Stomach (tissue), 9 donors: ENCODE data around the gene ERG. TPM values are rescaled to one million over a fixed set of nuclear protein-coding genes. Genes with fewer than 3 reads are reported as not detected.

Source experiments
- DNase-seq, 2 donors: peaks; one replicate each; pipeline versions ENCODE4 v3.0.0 to v3.0.0-alpha.2; 2013 to 2019
- H3K27ac ChIP-seq, 5 donors: fragments of 200-600 bp in 4 of 5; sonication (generic) in 4 of 5; one replicate each; pipeline ENCODE4 v1.5.1; 2013 to 2019; ENCODE audit warnings: mild to moderate bottlenecking in 1 of 5, moderate library complexity in 1 of 5
- H3K27me3 ChIP-seq, 3 donors: fragments of 200-600 bp; sonication (generic); one replicate each; pipeline ENCODE4 v1.5.1; 2017 to 2019; ENCODE audit warnings: mixed run types in 1 of 3
- H3K36me3 ChIP-seq, 4 donors: fragments of 200-600 bp; sonication (generic); 1 replicate in 3 of 4; 2 replicates in 1 of 4; pipeline ENCODE4 v1.5.1; 2016 to 2019
- H3K4me1 ChIP-seq, 4 donors: fragments of 200-600 bp; sonication (generic); one replicate each; pipeline ENCODE4 v1.5.1; 2016 to 2019
- H3K4me3 ChIP-seq, 4 donors: fragments of 200-600 bp; sonication (generic) in 3 of 4; one replicate each; pipeline ENCODE4 v1.5.1; 2016 to 2019; ENCODE audit warnings: mild to moderate bottlenecking in 1 of 4
- H3K9me3 ChIP-seq, 4 donors: fragments of 200-600 bp; sonication (generic); one replicate each; pipeline ENCODE4 v1.5.1; 2016 to 2019
- CTCF ChIP-seq, 7 experiments: fragments of 450-650 bp in 4 of 7; fragments of 200-600 bp in 3 of 7; sonication (generic) in 3 of 7; IDR thresholded peaks; one replicate each; pipeline ENCODE4 v1.5.1; 2016 to 2019; ENCODE audit warnings: antibody characterized with exemption in 7 of 7, control low read depth in 2 of 7, mild to moderate bottlenecking in 1 of 7
- EP300 ChIP-seq: sonication (generic); formaldehyde crosslinking; IDR thresholded peaks from one replicate; pipeline ENCODE4 v1.6.1; 2017; ENCODE audit warnings: antibody characterized with exemption
- POLR2A ChIP-seq, 4 donors: fragments of 450-650 bp; IDR thresholded peaks; one replicate each; pipeline ENCODE4 v1.6.1; 2016; ENCODE audit warnings: antibody characterized with exemption in 4 of 4, control low read depth in 2 of 4, mild to moderate bottlenecking in 1 of 4, moderate library complexity in 1 of 4
- POLR2AphosphoS5 ChIP-seq, 3 donors: sonication (generic); formaldehyde crosslinking; IDR thresholded peaks; one replicate each; pipeline ENCODE4 v1.6.1; 2016; ENCODE audit warnings: antibody characterized with exemption in 3 of 3
- WGBS, 5 donors: extraction: QIAGEN DNeasy Blood & Tissue Kit in 3 of 5; methylation state at CpG; one replicate each; pipeline versions ENCODE4 v1.1.5 to v1.1.7; 2013 to 2018; 5-methylcytosine and 5-hydroxymethylcytosine counted together
- intact Hi-C: fragments of 100-400 bp; cut with DNase I; formaldehyde crosslinking; loops from one replicate; pipeline ENCODE4 v1.15.1; 2023; ENCODE audit warnings: low total_unique reads
- polyA plus RNA-seq, 3 donors: library from polyadenylated mRNA; stranded (reverse); fragments of 200-250 nt; gene quantifications; one replicate each; pipeline ENCODE4 v1.2.3, GENCODE V29; 2013
- total RNA-seq, 5 donors: library from RNA; depleted of rRNA; stranded (reverse); fragments of >200 nt; gene quantifications; one replicate each; pipeline versions ENCODE4 v1.1.0 to v1.2.3, GENCODE V29; 2014 to 2016
- donor health status: healthy with polysubstance abuse.
- donor health status: Bipolar disorder and iron deficiency.
- donor health status: healthy.

The ERG gene
- total and polyA plus RNA-seq, 8 donors: 0.58 to 14.5 (median 5.4) TPM; not detected in 1

DNA sequence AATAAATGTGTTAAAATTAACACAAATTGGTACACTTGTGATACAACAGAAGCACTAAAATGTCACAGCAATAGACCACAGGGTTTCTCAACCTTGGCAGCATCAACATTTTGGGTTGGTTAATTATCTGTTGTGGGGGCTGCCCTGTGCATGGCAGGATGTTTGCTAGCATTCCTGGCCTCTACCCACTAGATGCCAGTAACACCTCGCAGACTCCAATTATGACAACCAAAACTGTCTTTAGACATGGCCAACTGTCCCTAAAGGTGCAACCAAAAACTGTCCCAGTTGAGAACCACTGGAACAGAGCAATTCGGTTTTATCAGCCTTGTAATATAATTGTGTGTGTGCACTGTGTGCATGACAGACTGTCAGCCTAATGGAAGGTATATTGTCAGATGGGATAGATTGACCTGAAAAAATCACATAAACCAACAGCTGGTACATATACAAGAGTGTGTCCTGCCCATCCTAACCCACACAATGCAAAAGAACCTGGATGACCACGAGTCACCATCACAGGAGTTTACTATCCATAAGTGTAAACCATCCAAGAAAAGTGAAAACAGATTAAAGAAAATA is 13.5 kb upstream of the ERG start:
- no peaks in the 10 kb centered on the region for H3K36me3 ChIP-seq
- TF ChIP-seq EP300 (no peak), CTCF (IDR thresholded peaks at IDR 0.05) (no peak), POLR2AphosphoS5 (IDR thresholded peaks at IDR 0.05) (no peak), POLR2A (IDR thresholded peaks at IDR 0.05) (no peak)
- peaks cover 0 to 4% (median 0%) of the 10 kb centered on the region in 4 donors for H3K4me1 ChIP-seq
- H3K27ac ChIP-seq: no peak overlapping the region
- no peak for DNase-seq
- peaks cover 0 to 14% (median 0%) of the 10 kb centered on the region in 3 donors for H3K27me3 ChIP-seq
- WGBS, 5 donors: 63 to 86% (median 76%) methylated on average over 3 of the region's 3 CpGs
- intact Hi-C loops: no loop called here
- H3K4me3 ChIP-seq: no peak overlapping the region
- H3K9me3 ChIP-seq: no peaks in the 10 kb centered on the region

DNA sequence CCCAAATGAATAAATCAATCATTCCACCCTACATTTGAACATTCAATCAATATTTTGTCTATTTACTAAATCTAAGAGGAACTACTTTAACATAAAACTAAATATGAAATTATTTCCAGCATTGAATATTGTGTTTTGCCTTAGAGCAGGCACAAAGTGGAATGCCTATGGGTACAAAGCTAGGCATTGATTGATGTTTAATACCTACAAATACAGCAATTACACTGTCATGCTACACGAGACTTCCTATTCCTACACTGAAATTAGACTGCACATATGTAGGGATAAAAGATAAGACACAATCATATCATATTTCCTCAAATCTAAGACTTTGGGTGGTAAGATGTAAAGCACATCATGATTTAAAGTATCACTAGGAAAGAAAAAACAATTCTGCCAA is 12.9 kb upstream of the ERG start:
- no peaks in the 10 kb centered on the region for H3K36me3 ChIP-seq
- TF ChIP-seq POLR2AphosphoS5 (IDR thresholded peaks at IDR 0.05): no peak
- TF ChIP-seq POLR2A (IDR thresholded peaks at IDR 0.05): no peak
- TF ChIP-seq CTCF (IDR thresholded peaks at IDR 0.05): no peak
- no peak for TF ChIP-seq EP300
- 40 to 71% (median 55%) methylated on average over 1 of the region's 1 CpG for WGBS, 5 donors
- no peaks in the 10 kb centered on the region for H3K9me3 ChIP-seq
- peaks cover 0 to 17% (median 0%) of the 10 kb centered on the region in 3 donors for H3K27me3 ChIP-seq
- DNase-seq: no peak
- intact Hi-C loops: no loop called here
- H3K4me1 ChIP-seq: peaks cover 0 to 9% (median 0%) of the 10 kb centered on the region in 4 donors
- no peak overlapping the region for H3K4me3 ChIP-seq
- H3K27ac ChIP-seq: no peak overlapping the region

DNA sequence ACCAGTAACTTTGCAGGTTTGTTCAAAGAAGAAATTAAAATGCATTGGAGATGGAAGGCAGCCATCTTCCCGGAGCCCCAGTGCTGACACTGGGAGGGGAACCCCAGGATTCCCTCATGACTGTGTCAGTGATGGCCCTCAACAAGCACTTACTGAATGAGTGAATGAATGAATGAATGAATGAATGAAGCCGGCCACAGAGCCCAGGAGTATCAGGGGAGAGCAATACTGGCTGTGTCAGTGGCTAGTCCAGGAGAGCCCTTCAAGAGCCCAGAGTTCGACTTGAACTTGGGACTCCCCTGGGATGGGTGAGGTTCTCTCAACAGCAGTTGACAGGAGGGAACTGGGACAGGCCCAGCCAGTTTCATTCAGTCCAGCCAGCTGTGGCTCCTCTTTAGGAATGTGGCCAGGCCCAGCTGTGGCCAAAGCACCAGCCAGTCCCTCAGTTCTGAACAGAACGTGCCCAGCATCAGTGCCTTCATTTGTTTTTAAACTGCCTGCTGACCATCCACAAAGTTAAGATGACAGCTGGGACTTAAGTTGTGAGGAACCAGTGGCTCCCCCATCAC is 9.2 kb upstream of the ERG start:
- intact Hi-C loops: no loop called here
- Histone ChIP-seq H3K27ac (no peak overlapping the region), H3K36me3 (no peaks in the 10 kb centered on the region), H3K27me3 (peaks cover 0 to 17% (median 0%) of the 10 kb centered on the region in 3 donors), H3K4me1 (peaks cover 0 to 13% (median 2%) of the 10 kb centered on the region in 4 donors), H3K9me3 (no peaks in the 10 kb centered on the region), H3K4me3 (no peak overlapping the region)
- whole genome bisulfite sequencing, 5 donors: 70 to 81% (median 73%) methylated on average over 4 of the region's 4 CpGs
- no peak for TF ChIP-seq POLR2A (IDR thresholded peaks at IDR 0.05)
- TF ChIP-seq EP300: no peak
- TF ChIP-seq POLR2AphosphoS5 (IDR thresholded peaks at IDR 0.05): no peak
- DNase-seq: no peak

DNA sequence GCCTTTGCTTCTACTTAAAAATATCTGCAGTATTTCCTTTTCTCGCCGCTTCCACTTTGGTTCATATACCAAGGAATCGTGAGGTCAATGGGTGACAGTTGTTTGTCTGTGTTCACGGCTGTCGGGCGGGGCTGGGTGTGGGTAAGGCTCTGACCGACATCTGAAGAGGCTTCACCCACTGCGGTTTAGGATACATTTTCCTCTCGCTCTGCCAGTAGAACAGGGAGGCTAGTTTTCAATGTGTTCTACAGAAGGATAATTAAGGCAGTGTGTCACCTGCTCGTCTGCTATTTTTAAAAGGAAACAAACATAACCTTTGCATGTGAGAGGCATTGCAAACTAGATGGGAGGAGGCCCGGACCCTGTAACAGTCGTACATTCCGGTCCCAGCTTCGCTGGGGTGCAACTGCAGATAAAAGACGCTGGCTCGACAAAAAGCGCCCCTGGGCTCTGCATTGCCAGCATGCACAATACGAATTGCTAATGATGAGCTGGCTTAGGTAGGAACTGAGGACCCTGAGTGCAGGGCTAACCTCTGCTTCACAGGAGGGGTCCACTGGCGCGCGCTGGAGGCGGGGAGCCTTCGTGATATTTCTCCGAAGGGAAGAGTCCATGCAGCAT is 8.5 kb upstream of the ERG start:
- Histone ChIP-seq H3K27ac (no peak overlapping the region), H3K36me3 (no peaks in the 10 kb centered on the region), H3K27me3 (peaks cover 0 to 17% (median 0%) of the 10 kb centered on the region in 3 donors), H3K4me3 (no peak overlapping the region), H3K9me3 (no peaks in the 10 kb centered on the region), H3K4me1 (peaks cover 0 to 13% (median 2%) of the 10 kb centered on the region in 4 donors)
- WGBS, 5 donors: 34 to 54% (median 46%) methylated on average over 24 of the region's 24 CpGs
- no peak for TF ChIP-seq EP300
- TF ChIP-seq CTCF (IDR thresholded peaks at IDR 0.05): no peak
- no peak for TF ChIP-seq POLR2A (IDR thresholded peaks at IDR 0.05)
- no peak for TF ChIP-seq POLR2AphosphoS5 (IDR thresholded peaks at IDR 0.05)
- intact Hi-C loops: no loop called here
- no peak for DNase-seq
